ENCODE measurements around the gene MBLAC1. TPM values are rescaled to one million over a fixed set of nuclear protein-coding genes. Genes with fewer than 3 reads are reported as not detected.
A peak's percentile ranks its signal among the peaks of the same experiment; 100 is the strongest.

Gene MBLAC1
- total and polyA plus RNA-seq, 12 donors, result 1.2 to 3.5 (median 2.1) TPM

GRCh38 chr7:100173806-100174495 lies 47.2 kb downstream of the MBLAC1 start:
- no peaks in the 10 kb centered on the region for H3K9me3 ChIP-seq
- peaks cover 0 to 49% (median 25%) of the 10 kb centered on the region in 7 donors for H3K27me3 ChIP-seq
- H3K36me3 ChIP-seq, result no peaks in the 10 kb centered on the region
- whole genome bisulfite sequencing, 2 donors, result 93% methylated on average over 11 of the region's 11 CpGs
- H3K27ac ChIP-seq, result no peak overlapping the region
- no peak for DNase-seq
- intact Hi-C loops (cut with DNase I), result no loop called here
- no peak overlapping the region for H3K4me3 ChIP-seq
- TF ChIP-seq, protein P1, sequence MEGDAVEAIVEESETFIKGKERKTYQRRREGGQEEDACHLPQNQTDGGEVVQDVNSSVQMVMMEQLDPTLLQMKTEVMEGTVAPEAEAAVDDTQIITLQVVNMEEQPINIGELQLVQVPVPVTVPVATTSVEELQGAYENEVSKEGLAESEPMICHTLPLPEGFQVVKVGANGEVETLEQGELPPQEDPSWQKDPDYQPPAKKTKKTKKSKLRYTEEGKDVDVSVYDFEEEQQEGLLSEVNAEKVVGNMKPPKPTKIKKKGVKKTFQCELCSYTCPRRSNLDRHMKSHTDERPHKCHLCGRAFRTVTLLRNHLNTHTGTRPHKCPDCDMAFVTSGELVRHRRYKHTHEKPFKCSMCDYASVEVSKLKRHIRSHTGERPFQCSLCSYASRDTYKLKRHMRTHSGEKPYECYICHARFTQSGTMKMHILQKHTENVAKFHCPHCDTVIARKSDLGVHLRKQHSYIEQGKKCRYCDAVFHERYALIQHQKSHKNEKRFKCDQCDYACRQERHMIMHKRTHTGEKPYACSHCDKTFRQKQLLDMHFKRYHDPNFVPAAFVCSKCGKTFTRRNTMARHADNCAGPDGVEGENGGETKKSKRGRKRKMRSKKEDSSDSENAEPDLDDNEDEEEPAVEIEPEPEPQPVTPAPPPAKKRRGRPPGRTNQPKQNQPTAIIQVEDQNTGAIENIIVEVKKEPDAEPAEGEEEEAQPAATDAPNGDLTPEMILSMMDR (IDR thresholded peaks at IDR 0.05), result no peak
- H3K4me1 ChIP-seq, result peaks cover 2 to 32% (median 19%) of the 10 kb centered on the region in 9 donors
- no peak for ATAC-seq

- no peak for DNase-seq
- Histone ChIP-seq H3K36me3 (no peaks in the 10 kb centered on the region), H3K27me3 (peaks cover 0 to 46% (median 25%) of the 10 kb centered on the region in 7 donors), H3K4me3 (no peak overlapping the region), H3K9me3 (no peaks in the 10 kb centered on the region), H3K27ac (no peak overlapping the region), H3K4me1 (peaks cover 2 to 31% (median 19%) of the 10 kb centered on the region in 9 donors)
- no peak for ATAC-seq
- TF ChIP-seq, protein P1 (IDR thresholded peaks at IDR 0.05), result no peak
- intact Hi-C loops (cut with DNase I), result no loop called here
- WGBS, 2 donors, result 91% methylated on average over 5 of the region's 5 CpGs
Observed at GRCh38 chr7:100174582-100174981, 47.8 kb downstream of the MBLAC1 start.

GRCh38 chr7:100175296-100175935 lies 48.6 kb downstream of the MBLAC1 start:
- Histone ChIP-seq H3K36me3 (no peaks in the 10 kb centered on the region), H3K27me3 (peaks cover 0 to 38% (median 25%) of the 10 kb centered on the region in 7 donors), H3K9me3 (no peaks in the 10 kb centered on the region), H3K27ac (no peak overlapping the region), H3K4me1 (peaks cover 2 to 31% (median 19%) of the 10 kb centered on the region in 9 donors), H3K4me3 (no peak overlapping the region)
- TF ChIP-seq, protein P1 (IDR thresholded peaks at IDR 0.05), result no peak
- intact Hi-C loops (cut with DNase I), result no loop called here
- ATAC-seq (no peak), DNase-seq (no peak)
- 96 to 97% methylated on average over 14 of the region's 14 CpGs for WGBS, 2 donors

GRCh38 chr7:100176096-100177044 lies 49.6 kb downstream of the MBLAC1 start:
- peaks cover 0 to 29% (median 17%) of the 10 kb centered on the region in 7 donors for H3K27me3 ChIP-seq
- intact Hi-C loops (cut with DNase I), result no loop called here
- TF ChIP-seq, protein P1 (IDR thresholded peaks at IDR 0.05), result no peak
- H3K9me3 ChIP-seq, result no peaks in the 10 kb centered on the region
- H3K4me1 ChIP-seq, result peaks cover 0 to 25% (median 18%) of the 10 kb centered on the region in 9 donors
- no peaks in the 10 kb centered on the region for H3K36me3 ChIP-seq
- WGBS, 2 donors, result 52 to 54% methylated on average over 14 of the region's 14 CpGs
- DNase-seq (no peak), ATAC-seq (no peak)
- peak overlapping the region in 9 of 10 donors; percentile 28 to 61 (median 54) for H3K4me3 ChIP-seq
- peak overlapping the region in 6 of 10 donors; percentile 18 to 62 (median 26) for H3K27ac ChIP-seq

Measured in heart right ventricle (tissue), 16 donors.